Measurements from ENCODE around the gene ECE1. TPM values are rescaled to one million over a fixed set of nuclear protein-coding genes. Genes with fewer than 3 reads are reported as not detected.
A peak's percentile ranks its signal among the peaks of the same experiment; 100 is the strongest.

The ECE1 gene
- total RNA-seq, 4 donors from 2014 or later = 55.9 to 149 (median 112) TPM

GRCh38 chr1:21258331-21259134 is 31.7 kb downstream of the ECE1 start:
- TF ChIP-seq POLR2AphosphoS5 (IDR thresholded peaks at IDR 0.05) = no peak
- TF ChIP-seq EP300 (IDR thresholded peaks at IDR 0.05; ENCODE audit: low read depth) = no peak
- no peak for TF ChIP-seq CTCF (IDR thresholded peaks at IDR 0.05)
- no peak for TF ChIP-seq POLR2A (IDR thresholded peaks at IDR 0.05)
- H3K4me3 ChIP-seq = no peak overlapping the region
- in situ Hi-C loops (cut with MboI; ENCODE audit: low pct_ligation_motif_present in 1 of 4, low pct_unique_long_range_greater_than_20kb in 1 of 4, low sequenced_read_pairs in 3 of 4) = loop anchor here in 2 of 4 donors (10.0 kb wide), 1 partner anchor 106 kb away; no protein-coding TSS in a partner anchor
- H3K4me1 ChIP-seq = peaks cover 22 to 45% (median 26%) of the 10 kb centered on the region in 4 donors
- no peaks in the 10 kb centered on the region for H3K27me3 ChIP-seq
- intact Hi-C loops (cut with DNase I; ENCODE audit: low total_unique reads) = loop anchor here (5.0 kb wide), 1 partner anchor 89 kb away; no protein-coding TSS in a partner anchor
- no peaks in the 10 kb centered on the region for H3K9me3 ChIP-seq
- peaks cover 0 to 12% (median 5%) of the 10 kb centered on the region in 4 donors for H3K36me3 ChIP-seq
- DNase-seq = no peak
- H3K27ac ChIP-seq = no peak overlapping the region
- WGBS, 2 donors (ENCODE audit: low coverage in 1 of 2) = 89 to 91% methylated on average over 3 to 19 of the region's 22 CpGs

GRCh38 chr1:21257431-21258135 is 32.7 kb downstream of the ECE1 start:
- TF ChIP-seq EP300 (IDR thresholded peaks at IDR 0.05; ENCODE audit: low read depth) (no peak), POLR2AphosphoS5 (IDR thresholded peaks at IDR 0.05) (no peak), POLR2A (IDR thresholded peaks at IDR 0.05) (no peak), CTCF (IDR thresholded peaks at IDR 0.05) (no peak)
- H3K36me3 ChIP-seq = peaks cover 0 to 12% (median 5%) of the 10 kb centered on the region in 4 donors
- 86% methylated on average over 12 of the region's 13 CpGs; no CpG with 5 or more reads in 1 of the 2 donors for WGBS, 2 donors (ENCODE audit: low coverage in 1 of 2)
- peaks cover 20 to 45% (median 23%) of the 10 kb centered on the region in 4 donors for H3K4me1 ChIP-seq
- no peak overlapping the region for H3K4me3 ChIP-seq
- H3K27me3 ChIP-seq = no peaks in the 10 kb centered on the region
- in situ Hi-C loops (cut with MboI; ENCODE audit: low pct_ligation_motif_present in 1 of 4, low pct_unique_long_range_greater_than_20kb in 1 of 4, low sequenced_read_pairs in 3 of 4) (loop anchor here in 2 of 4 donors (10.0 kb wide), 1 partner anchor 107 kb away; no protein-coding TSS in a partner anchor), intact Hi-C loops (cut with DNase I; ENCODE audit: low total_unique reads) (loop anchor here (5.0 kb wide), 1 partner anchor 90 kb away; no protein-coding TSS in a partner anchor)
- H3K9me3 ChIP-seq = no peaks in the 10 kb centered on the region
- H3K27ac ChIP-seq = no peak overlapping the region
- no peak for DNase-seq

- 80 to 93% methylated on average over 1 to 13 of the region's 13 CpGs for WGBS, 2 donors (ENCODE audit: low coverage in 1 of 2)
- DNase-seq = no peak
- no peak overlapping the region for H3K4me3 ChIP-seq
- intact Hi-C loops (cut with DNase I; ENCODE audit: low total_unique reads) (loop anchor here (5.0 kb wide), 1 partner anchor 91 kb away; no protein-coding TSS in a partner anchor), in situ Hi-C loops (cut with MboI; ENCODE audit: low pct_ligation_motif_present in 1 of 4, low pct_unique_long_range_greater_than_20kb in 1 of 4, low sequenced_read_pairs in 3 of 4) (loop anchor here in 2 of 4 donors (10.0 kb wide), 1 partner anchor 108 kb away; no protein-coding TSS in a partner anchor)
- TF ChIP-seq POLR2AphosphoS5 (IDR thresholded peaks at IDR 0.05) (no peak), POLR2A (IDR thresholded peaks at IDR 0.05) (no peak), CTCF (IDR thresholded peaks at IDR 0.05) (no peak), EP300 (IDR thresholded peaks at IDR 0.05; ENCODE audit: low read depth) (no peak)
- H3K27ac ChIP-seq = no peak overlapping the region
- H3K27me3 ChIP-seq = no peaks in the 10 kb centered on the region
- peaks cover 0 to 12% (median 5%) of the 10 kb centered on the region in 4 donors for H3K36me3 ChIP-seq
- no peaks in the 10 kb centered on the region for H3K9me3 ChIP-seq
- H3K4me1 ChIP-seq = peaks cover 19 to 45% (median 24%) of the 10 kb centered on the region in 4 donors
These were observed 33.5 kb downstream of the ECE1 start for GRCh38 chr1:21256776-21257175.

GRCh38 chr1:21255943-21256320 is 34.3 kb downstream of the ECE1 start:
- intact Hi-C loops (cut with DNase I; ENCODE audit: low total_unique reads) (loop anchor here (1.0 to 5.0 kb wide), 2 partner anchors 91 to 112 kb away; no protein-coding TSS in a partner anchor), in situ Hi-C loops (cut with MboI; ENCODE audit: low pct_ligation_motif_present in 1 of 4, low pct_unique_long_range_greater_than_20kb in 1 of 4, low sequenced_read_pairs in 3 of 4) (loop anchor here in 2 of 4 donors (10.0 kb wide), 1 partner anchor 109 kb away; no protein-coding TSS in a partner anchor)
- TF ChIP-seq EP300 (IDR thresholded peaks at IDR 0.05; ENCODE audit: low read depth) (no peak), POLR2A (IDR thresholded peaks at IDR 0.05) (no peak), CTCF (IDR thresholded peaks at IDR 0.05) (no peak), POLR2AphosphoS5 (IDR thresholded peaks at IDR 0.05) (no peak)
- Histone ChIP-seq H3K36me3 (peaks cover 0 to 12% (median 5%) of the 10 kb centered on the region in 4 donors), H3K4me3 (no peak overlapping the region), H3K4me1 (peaks cover 14 to 45% (median 25%) of the 10 kb centered on the region in 4 donors), H3K27me3 (no peaks in the 10 kb centered on the region), H3K27ac (peak overlapping the region in 2 of 4 donors; percentile 87 to 88), H3K9me3 (no peaks in the 10 kb centered on the region)
- DNase-seq = no peak
- 95% methylated on average over 13 of the region's 14 CpGs; no CpG with 5 or more reads in 1 of the 2 donors for WGBS, 2 donors (ENCODE audit: low coverage in 1 of 2)

Measured in transverse colon (tissue), 4 donors.